NCI-H460 (cell line): Measurements from ENCODE around the gene CYP2W1. TPM values are rescaled to one million over a fixed set of nuclear protein-coding genes. Genes with fewer than 3 reads are reported as not detected.
A peak's percentile ranks its signal among the peaks of the same experiment; 100 is the strongest.
"Not testable (repeated sequence)": the region's sequence is repeated elsewhere in the genome, so short reads cannot be mapped to it uniquely, and the experiment has no call there.

Experiments used
- DNase-seq: peaks from one replicate; pipeline ENCODE4 v3.0.0-alpha.2; 2016; ENCODE audit warnings: low read depth; ENCODE audit errors: extremely low read depth
- total RNA-seq: library from RNA; depleted of rRNA; stranded (reverse); fragments of >200 nt; shearing (Covaris generic); gene quantifications from 2 replicates; pipeline ENCODE4 v1.2.3, GENCODE V29; 2014

CYP2W1 gene
- total RNA-seq, 1 experiment from 2014 or later, result 0.05 TPM

GRCh38 chr7:992709-993607, 10.0 kb downstream of the CYP2W1 start:
- peak; percentile 95 for DNase-seq

DNA sequence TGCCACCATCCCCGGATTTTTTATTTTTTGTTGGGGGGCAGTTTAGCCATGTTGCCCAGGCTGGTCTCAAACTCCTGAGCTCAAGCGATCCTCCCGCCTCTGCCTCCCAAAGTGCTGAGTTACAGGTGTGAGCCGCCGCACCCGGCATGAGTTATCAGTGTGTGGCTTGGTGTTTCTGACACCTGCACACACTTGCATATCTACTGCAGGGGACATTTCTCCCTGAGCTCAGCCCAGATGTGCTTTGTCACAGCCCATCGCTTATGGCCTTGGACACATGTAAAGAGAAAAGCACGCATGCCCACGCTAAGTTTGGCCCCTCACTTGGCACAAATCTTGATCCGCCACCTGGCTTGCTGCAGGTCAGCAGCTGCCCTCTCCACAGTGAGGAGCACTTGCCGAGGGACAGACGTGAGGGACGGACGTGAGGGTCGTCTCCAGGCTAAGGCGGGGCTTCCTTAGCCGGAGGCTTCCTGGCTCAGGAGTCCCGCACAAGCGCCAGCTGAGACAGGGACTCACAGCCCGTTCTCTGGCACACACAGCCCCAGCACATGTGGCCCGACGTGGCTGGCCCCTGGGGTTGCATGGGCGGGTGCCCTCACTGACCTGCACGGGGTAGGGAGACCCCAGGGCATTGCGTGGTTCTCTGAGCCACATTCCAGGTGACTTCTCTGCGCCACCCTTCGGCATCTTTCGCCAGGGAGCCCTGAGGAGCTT, 11.8 kb downstream of the CYP2W1 start:
- no peak for DNase-seq

- DNase-seq, result no peak
Observed at GRCh38 chr7:995571-995970, 12.6 kb downstream of the CYP2W1 start.

DNA sequence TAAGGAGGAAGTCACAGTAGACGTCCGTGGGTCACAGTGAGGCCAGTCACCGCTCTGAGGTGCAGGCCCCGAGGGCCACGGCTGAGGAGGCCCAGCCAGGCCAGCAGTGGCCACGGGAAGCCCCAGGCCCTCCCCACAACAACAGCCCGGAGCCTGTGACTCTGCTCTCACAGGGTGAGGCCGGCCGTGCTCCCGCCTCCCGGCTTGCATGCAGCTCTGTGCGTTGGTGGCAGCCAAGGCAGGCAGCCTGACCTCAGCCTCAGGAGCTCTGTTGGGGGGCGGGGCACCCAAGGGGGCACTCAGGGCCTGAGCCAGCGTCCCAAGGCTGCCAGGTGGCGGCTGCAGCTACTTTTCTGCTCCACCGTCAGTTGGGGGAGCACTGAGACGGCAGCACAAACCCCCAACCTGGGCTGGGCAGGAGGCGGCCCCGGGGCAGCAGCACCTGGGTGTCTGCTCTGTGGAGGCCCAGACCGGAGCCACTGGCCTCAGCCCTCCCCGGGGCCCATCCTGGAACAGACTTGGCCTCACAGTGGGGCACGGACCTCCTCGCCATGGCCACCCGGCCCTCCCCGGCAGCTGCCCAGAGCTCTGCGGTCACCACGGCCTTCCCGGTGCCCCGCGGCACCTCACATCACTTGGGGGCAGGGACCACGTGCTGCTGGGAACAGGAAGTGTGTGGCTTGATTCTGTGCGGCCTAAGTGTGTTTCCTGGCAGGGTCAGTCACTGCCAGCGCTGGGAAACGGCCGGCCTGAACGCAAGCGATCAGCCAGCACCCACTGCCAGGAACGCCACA, 13.3 kb downstream of the CYP2W1 start:
- DNase-seq, result no peak

GRCh38 chr7:997404-998395, 14.7 kb downstream of the CYP2W1 start:
- no peak for DNase-seq

DNA sequence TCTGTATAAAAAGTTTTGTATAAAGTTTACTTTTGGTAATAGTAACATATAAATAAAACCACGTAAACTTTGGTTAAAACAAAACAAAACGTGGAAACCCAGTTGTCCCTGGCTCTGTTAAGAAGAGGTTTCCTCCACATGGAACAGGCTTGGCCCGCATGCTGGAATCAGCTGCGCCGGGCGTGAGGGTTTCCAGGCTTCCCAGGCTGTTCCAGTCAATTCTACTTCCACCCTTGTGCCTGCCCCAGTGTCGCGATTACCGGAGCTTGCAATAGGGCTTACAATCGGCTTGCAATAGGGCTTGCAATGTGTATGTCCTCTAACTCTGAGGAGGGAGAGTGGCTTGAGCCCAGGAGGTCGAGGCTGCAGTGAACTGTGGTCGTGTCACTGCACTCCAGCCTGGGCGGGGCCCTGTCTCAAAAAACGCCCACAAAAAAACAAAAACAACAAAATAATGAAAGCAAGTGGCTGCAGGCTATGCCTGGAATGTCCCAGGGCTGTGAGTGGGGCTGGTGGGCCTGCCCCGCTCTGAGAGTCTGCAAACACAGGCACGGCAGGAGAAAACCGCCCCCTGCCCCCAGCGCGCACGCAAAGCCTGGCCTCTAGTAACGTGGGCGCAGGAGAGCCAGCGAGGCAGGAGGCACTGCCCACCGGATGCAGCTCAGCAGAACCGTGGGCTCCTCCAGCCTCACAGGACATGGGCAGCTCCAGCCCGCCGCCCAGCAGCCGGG, 16.3 kb downstream of the CYP2W1 start:
- no peak for DNase-seq

- DNase-seq, result no peak
Observed at GRCh38 chr7:999941-1000935, 17.3 kb downstream of the CYP2W1 start.

DNA sequence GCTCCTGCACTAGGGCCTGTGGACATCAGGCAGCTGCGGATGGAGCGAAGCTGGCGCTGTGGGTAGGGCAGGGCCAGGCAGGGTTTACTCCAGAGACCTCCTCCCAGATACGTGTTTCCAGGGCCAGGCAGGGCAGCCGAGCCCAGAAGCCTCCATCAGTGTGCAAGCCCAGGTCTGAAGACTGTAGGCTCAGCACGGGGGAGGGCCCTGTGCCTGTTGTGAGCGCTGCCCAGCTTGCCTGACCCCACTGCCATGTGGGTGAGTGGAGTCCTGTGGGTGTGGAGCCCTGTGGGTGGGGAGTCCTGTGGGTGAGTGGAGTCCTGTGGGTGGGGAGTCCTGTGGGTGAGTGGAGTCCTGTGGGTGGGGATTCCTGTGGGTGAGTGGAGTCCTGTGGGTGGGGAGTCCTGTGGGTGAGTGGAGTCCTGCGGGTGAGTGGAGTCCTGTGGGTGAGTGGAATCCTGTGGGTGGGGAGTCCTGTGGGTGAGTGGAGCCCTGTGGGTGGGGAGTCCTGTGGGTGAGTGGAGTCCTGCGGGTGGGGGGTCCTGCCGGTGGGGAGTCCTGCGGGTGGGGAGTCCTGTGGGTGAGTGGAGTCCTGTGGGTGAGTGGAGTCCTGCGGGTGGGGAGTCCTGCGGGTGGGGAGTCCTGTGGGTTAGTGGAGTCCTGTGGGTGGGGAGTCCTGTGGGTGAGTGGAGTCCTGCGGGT, 18.2 kb downstream of the CYP2W1 start:
- DNase-seq, result not testable (repeated sequence)

DNA sequence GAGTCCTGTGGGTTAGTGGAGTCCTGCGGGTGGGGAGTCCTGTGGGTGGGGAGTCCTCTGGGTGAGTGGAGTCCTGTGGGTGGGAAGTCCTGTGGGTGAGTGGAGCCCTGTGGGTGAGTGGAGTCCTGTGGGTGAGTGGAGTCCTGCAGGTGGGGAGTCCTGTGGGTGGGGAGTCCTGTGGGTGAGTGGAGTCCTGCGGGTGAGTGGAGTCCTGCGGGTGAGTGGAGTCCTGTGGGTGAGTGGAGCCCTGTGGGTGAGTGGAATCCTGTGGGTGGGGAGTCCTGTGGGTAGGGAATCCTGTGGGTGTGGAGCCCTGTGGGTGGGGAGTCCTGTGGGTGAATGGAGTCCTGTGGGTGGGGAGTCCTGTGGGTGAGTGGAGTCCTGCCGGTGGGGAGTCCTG, 19.0 kb downstream of the CYP2W1 start:
- not testable (repeated sequence) for DNase-seq

GRCh38 chr7:1002445-1002844, 19.5 kb downstream of the CYP2W1 start:
- DNase-seq, result not testable (repeated sequence)

GRCh38 chr7:1004018-1004852, 21.3 kb downstream of the CYP2W1 start:
- no peak for DNase-seq

GRCh38 chr7:1005303-1005702, 22.3 kb downstream of the CYP2W1 start:
- DNase-seq, result no peak

GRCh38 chr7:1007901-1008300, 24.9 kb downstream of the CYP2W1 start:
- no peak for DNase-seq

GRCh38 chr7:1008733-1009363, 25.9 kb downstream of the CYP2W1 start:
- no peak for DNase-seq

- DNase-seq, result no peak
Observed at GRCh38 chr7:1009747-1010146, 26.8 kb downstream of the CYP2W1 start.

DNA sequence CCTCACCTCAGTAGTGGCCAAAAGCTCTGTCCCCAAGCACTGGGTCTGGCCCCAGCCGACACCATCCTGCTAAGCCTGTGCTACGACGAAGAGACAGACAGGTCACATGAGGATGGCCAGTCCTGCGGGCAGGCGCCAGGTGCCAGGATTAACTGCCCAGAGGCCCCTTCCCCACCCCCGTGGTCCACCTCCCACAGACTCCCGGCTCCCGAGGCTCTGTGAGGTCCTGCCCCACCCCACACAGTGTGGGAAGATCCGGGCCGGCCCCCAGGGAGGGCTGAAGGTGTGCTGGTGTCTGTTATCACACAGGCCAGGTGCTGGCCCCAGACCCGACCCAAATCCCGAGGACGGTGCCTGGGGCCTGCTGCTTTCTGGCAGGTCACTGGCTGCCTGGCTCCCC, 27.2 kb downstream of the CYP2W1 start:
- no peak for DNase-seq
